ENCODE results near the gene FOXP2.

The FOXP2 gene

DNA sequence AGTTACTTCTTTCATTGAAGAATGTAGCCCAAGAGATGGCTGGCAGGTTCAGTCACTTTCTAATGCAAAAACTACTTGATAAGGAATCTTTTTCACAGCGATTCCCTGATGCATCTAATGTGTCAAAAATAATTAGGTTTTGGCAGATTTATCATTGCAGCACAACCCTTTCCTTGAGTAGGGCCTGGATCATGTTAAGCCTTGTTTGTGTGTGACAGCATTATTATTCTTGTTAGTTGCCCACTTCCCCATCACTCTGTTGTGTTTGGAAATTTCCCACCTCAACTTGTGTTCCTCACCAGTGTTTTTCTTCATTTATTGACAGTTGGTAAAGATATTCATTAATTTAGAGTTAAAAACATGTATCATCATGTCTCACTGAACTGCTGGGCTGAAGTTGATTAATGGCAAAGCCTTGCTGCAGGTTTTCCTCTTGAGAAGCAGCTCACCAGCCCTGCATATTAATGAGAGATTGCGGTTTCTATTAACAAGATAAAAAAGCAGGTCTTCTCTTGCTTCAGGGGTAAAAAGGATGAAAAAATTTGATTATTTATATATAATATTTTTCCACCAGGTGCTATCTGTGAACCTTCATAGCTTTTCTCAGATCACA is 273.9 kb downstream of the FOXP2 start:
- Histone ChIP-seq H3K9ac (no peak overlapping the region), H4K20me1 (ENCODE audit: insufficient read depth) (no peaks in the 10 kb centered on the region), H3K4me3 (IDR thresholded peaks at IDR 0.05; ENCODE audit: insufficient read depth, low read depth, low read length) (no peak overlapping the region), H3K79me2 (ENCODE audit: insufficient read depth, low read depth) (no peaks in the 10 kb centered on the region), H3K4me1 (ENCODE audit: low read depth, poor library complexity, severe bottlenecking) (no peaks in the 10 kb centered on the region), H3K36me3 (ENCODE audit: insufficient read depth) (no peaks in the 10 kb centered on the region), H2AFZ (ENCODE audit: low read depth) (no peak overlapping the region), H3K27ac (no peak overlapping the region), H3K27me3 (ENCODE audit: insufficient read depth, low read depth) (no peaks in the 10 kb centered on the region), H3K4me2 (no peak overlapping the region)
- TF ChIP-seq, protein P1, sequence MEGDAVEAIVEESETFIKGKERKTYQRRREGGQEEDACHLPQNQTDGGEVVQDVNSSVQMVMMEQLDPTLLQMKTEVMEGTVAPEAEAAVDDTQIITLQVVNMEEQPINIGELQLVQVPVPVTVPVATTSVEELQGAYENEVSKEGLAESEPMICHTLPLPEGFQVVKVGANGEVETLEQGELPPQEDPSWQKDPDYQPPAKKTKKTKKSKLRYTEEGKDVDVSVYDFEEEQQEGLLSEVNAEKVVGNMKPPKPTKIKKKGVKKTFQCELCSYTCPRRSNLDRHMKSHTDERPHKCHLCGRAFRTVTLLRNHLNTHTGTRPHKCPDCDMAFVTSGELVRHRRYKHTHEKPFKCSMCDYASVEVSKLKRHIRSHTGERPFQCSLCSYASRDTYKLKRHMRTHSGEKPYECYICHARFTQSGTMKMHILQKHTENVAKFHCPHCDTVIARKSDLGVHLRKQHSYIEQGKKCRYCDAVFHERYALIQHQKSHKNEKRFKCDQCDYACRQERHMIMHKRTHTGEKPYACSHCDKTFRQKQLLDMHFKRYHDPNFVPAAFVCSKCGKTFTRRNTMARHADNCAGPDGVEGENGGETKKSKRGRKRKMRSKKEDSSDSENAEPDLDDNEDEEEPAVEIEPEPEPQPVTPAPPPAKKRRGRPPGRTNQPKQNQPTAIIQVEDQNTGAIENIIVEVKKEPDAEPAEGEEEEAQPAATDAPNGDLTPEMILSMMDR (conservative IDR thresholded peaks at IDR 0.05; ENCODE audit: low read depth, low read length): no peak

DNA sequence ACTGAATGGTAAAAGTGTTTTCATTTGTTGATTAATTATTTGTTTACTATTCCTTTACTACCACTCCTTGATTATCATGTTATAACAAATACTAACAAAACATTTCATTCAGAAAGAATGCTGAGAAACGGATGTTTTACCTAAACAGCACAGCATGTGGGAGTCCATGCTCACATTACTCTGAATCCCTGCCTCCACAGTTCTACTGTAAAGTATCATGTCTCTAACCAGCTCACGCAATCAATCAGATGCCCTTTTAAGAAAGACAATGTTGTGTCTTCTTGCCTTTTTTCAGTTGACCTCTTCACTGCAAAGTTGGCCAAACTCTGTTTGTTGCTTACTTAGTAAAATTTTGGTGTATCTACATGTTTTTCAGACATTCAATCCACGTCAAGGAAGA is 274.8 kb downstream of the FOXP2 start:
- Histone ChIP-seq H2AFZ (ENCODE audit: low read depth) (no peak overlapping the region), H4K20me1 (ENCODE audit: insufficient read depth) (no peaks in the 10 kb centered on the region), H3K9ac (no peak overlapping the region), H3K27ac (no peak overlapping the region), H3K4me1 (ENCODE audit: low read depth, poor library complexity, severe bottlenecking) (no peaks in the 10 kb centered on the region), H3K4me3 (IDR thresholded peaks at IDR 0.05; ENCODE audit: insufficient read depth, low read depth, low read length) (no peak overlapping the region), H3K36me3 (ENCODE audit: insufficient read depth) (no peaks in the 10 kb centered on the region), H3K27me3 (ENCODE audit: insufficient read depth, low read depth) (no peaks in the 10 kb centered on the region), H3K4me2 (no peak overlapping the region), H3K79me2 (ENCODE audit: insufficient read depth, low read depth) (no peaks in the 10 kb centered on the region)
- TF ChIP-seq, protein P1 (conservative IDR thresholded peaks at IDR 0.05; ENCODE audit: low read depth, low read length): no peak

GRCh38 chr7:114691605-114692004 is 277.0 kb downstream of the FOXP2 start:
- Histone ChIP-seq H3K4me3 (IDR thresholded peaks at IDR 0.05; ENCODE audit: insufficient read depth, low read depth, low read length) (no peak overlapping the region), H3K27me3 (ENCODE audit: insufficient read depth, low read depth) (no peaks in the 10 kb centered on the region), H2AFZ (ENCODE audit: low read depth) (no peak overlapping the region), H3K9ac (no peak overlapping the region), H3K4me1 (ENCODE audit: low read depth, poor library complexity, severe bottlenecking) (no peaks in the 10 kb centered on the region), H3K36me3 (ENCODE audit: insufficient read depth) (no peaks in the 10 kb centered on the region; the same call in 1 of the 2 replicates), H3K27ac (no peak overlapping the region), H4K20me1 (ENCODE audit: insufficient read depth) (no peaks in the 10 kb centered on the region), H3K79me2 (ENCODE audit: insufficient read depth, low read depth) (no peaks in the 10 kb centered on the region), H3K4me2 (no peak overlapping the region)
- TF ChIP-seq, protein P1 (conservative IDR thresholded peaks at IDR 0.05; ENCODE audit: low read depth, low read length): no peak

GRCh38 chr7:114695182-114695581 is 280.6 kb downstream of the FOXP2 start:
- H4K20me1 ChIP-seq (ENCODE audit: insufficient read depth): no peaks in the 10 kb centered on the region
- H3K4me3 ChIP-seq (IDR thresholded peaks at IDR 0.05; ENCODE audit: insufficient read depth, low read depth, low read length): no peak overlapping the region
- no peaks in the 10 kb centered on the region; the same call in 1 of the 2 replicates for H3K36me3 ChIP-seq (ENCODE audit: insufficient read depth)
- H3K27me3 ChIP-seq (ENCODE audit: insufficient read depth, low read depth): no peaks in the 10 kb centered on the region
- H2AFZ ChIP-seq (ENCODE audit: low read depth): no peak overlapping the region
- H3K27ac ChIP-seq: no peak overlapping the region
- H3K79me2 ChIP-seq (ENCODE audit: insufficient read depth, low read depth): no peaks in the 10 kb centered on the region
- no peak overlapping the region for H3K4me2 ChIP-seq
- TF ChIP-seq, protein P1 (conservative IDR thresholded peaks at IDR 0.05; ENCODE audit: low read depth, low read length): no peak
- H3K9ac ChIP-seq: no peak overlapping the region
- H3K4me1 ChIP-seq (ENCODE audit: low read depth, poor library complexity, severe bottlenecking): no peaks in the 10 kb centered on the region
